ENCODE measurements around the gene FBXO45. TPM values are rescaled to one million over a fixed set of nuclear protein-coding genes. Genes with fewer than 3 reads are reported as not detected.

Gene FBXO45
- total and polyA plus RNA-seq, 12 donors: 1.5 to 8.1 (median 5.1) TPM

- no peaks in the 10 kb centered on the region for H3K27me3 ChIP-seq
- intact Hi-C loops (cut with DNase I): no loop called here
- WGBS, 4 donors: 92 to 98% (median 93%) methylated on average over 5 of the region's 5 CpGs
Observed at GRCh38 chr3:196557236-196557635, 11.2 kb upstream of the FBXO45 start.

DNA sequence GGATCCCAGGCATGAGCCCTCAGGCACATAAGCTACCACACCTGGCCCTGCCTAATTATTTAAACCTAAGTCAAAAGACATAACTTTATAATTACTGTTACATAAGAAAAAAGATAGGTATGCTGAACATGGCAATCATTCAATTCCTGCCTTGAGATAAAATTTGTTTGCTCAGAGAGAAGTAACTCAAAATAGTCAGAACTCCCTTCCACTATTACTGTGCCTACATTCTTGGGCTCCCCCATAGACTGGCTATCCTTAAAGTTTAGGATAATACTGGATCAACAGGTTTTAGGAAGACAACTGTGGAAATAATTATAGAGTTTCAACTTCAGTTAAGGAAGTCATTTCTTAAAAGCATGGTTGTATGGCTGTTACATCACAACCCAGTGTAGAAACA lies 10.0 kb upstream of the FBXO45 start:
- no peak for DNase-seq
- Histone ChIP-seq H3K9me3 (replicated peaks in 1 of 3) (no peaks in the 10 kb centered on the region), H3K36me3 (replicated peaks in 1 of 2) (no peaks in the 10 kb centered on the region), H3K27me3 (no peaks in the 10 kb centered on the region), H3K4me1 (replicated peaks in 1 of 2) (no peaks in the 10 kb centered on the region), H3K4me3 (no peak overlapping the region), H3K27ac (no peak overlapping the region)
- intact Hi-C loops (cut with DNase I): no loop called here
- TF ChIP-seq CTCF (IDR thresholded peaks at IDR 0.05): no peak

More at GRCh38 chr3:196557236-196557635, 11.2 kb upstream of the FBXO45 start:
- no peaks in the 10 kb centered on the region for H3K36me3 ChIP-seq (replicated peaks in 1 of 2)
- DNase-seq: no peak
- TF ChIP-seq CTCF (IDR thresholded peaks at IDR 0.05) (no peak), POLR2A (IDR thresholded peaks at IDR 0.05) (no peak)
- H3K4me1 ChIP-seq (replicated peaks in 1 of 2): no peaks in the 10 kb centered on the region
- no peak overlapping the region for H3K4me3 ChIP-seq
- H3K27ac ChIP-seq: no peak overlapping the region
- no peaks in the 10 kb centered on the region for H3K9me3 ChIP-seq (replicated peaks in 1 of 3)

DNA sequence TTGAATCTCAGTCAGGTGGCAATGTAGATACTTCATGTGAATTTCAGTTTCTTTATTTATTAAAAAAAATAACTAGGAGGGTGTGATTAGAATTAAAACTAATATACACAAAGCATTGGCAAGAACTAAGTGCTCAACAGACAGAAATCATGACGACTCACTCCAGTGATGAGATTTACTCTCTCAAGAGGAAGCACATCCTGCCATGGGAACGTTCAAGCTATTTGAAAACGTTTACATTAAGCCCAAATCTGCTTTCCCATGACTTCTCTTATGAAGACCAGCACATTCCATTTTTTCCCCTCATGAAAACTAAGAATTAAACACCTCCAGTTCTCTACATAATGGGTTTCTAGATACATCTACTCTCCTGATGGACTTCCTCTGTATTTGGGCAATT lies 8.6 kb upstream of the FBXO45 start:
- no peaks in the 10 kb centered on the region for H3K4me1 ChIP-seq (replicated peaks in 1 of 2)
- 58 to 78% (median 61%) methylated on average over 3 of the region's 3 CpGs for WGBS, 4 donors
- DNase-seq: no peak
- no peak overlapping the region for H3K4me3 ChIP-seq
- intact Hi-C loops (cut with DNase I): no loop called here
- H3K27ac ChIP-seq: no peak overlapping the region
- H3K9me3 ChIP-seq (replicated peaks in 1 of 3): no peaks in the 10 kb centered on the region
- TF ChIP-seq CTCF (IDR thresholded peaks at IDR 0.05) (no peak), POLR2A (IDR thresholded peaks at IDR 0.05) (no peak)
- no peaks in the 10 kb centered on the region for H3K36me3 ChIP-seq (replicated peaks in 1 of 2)
- no peaks in the 10 kb centered on the region for H3K27me3 ChIP-seq

GRCh38 chr3:196563721-196564225 lies 4.7 kb upstream of the FBXO45 start:
- 88 to 96% (median 91%) methylated on average over 9 of the region's 9 CpGs for WGBS, 4 donors

More at GRCh38 chr3:196563721-196564225, 4.7 kb upstream of the FBXO45 start:
- TF ChIP-seq POLR2A (IDR thresholded peaks at IDR 0.05) (no peak), CTCF (IDR thresholded peaks at IDR 0.05) (no peak)
- no peaks in the 10 kb centered on the region for H3K36me3 ChIP-seq (replicated peaks in 1 of 2)
- no peak overlapping the region for H3K4me3 ChIP-seq
- no peaks in the 10 kb centered on the region for H3K27me3 ChIP-seq
- no peak for DNase-seq
- H3K4me1 ChIP-seq (replicated peaks in 1 of 2): peaks cover 5 to 9% of the 10 kb centered on the region in 2 donors
- H3K27ac ChIP-seq: no peak overlapping the region
- intact Hi-C loops (cut with DNase I): no loop called here
- no peaks in the 10 kb centered on the region for H3K9me3 ChIP-seq (replicated peaks in 1 of 3)
